Stimulated activated CD4-positive, alpha-beta T cell treated with anti-CD3 and anti-CD28 coated beads, Interleukin-1b, Interleukin-23, amount 100 ng/mL, for 4 hours (primary cell): ENCODE measurements around the gene ATXN2L.
"Not testable (repeated sequence)": the region's sequence is repeated elsewhere in the genome, so short reads cannot be mapped to it uniquely, and the experiment has no call there.

Experiments
- DNase-seq, 2 donors: peaks; one replicate each; pipeline ENCODE4 v3.0.0-alpha.2; 2020; ENCODE audit warnings: low read depth in 2 of 2

ATXN2L gene, protein sequence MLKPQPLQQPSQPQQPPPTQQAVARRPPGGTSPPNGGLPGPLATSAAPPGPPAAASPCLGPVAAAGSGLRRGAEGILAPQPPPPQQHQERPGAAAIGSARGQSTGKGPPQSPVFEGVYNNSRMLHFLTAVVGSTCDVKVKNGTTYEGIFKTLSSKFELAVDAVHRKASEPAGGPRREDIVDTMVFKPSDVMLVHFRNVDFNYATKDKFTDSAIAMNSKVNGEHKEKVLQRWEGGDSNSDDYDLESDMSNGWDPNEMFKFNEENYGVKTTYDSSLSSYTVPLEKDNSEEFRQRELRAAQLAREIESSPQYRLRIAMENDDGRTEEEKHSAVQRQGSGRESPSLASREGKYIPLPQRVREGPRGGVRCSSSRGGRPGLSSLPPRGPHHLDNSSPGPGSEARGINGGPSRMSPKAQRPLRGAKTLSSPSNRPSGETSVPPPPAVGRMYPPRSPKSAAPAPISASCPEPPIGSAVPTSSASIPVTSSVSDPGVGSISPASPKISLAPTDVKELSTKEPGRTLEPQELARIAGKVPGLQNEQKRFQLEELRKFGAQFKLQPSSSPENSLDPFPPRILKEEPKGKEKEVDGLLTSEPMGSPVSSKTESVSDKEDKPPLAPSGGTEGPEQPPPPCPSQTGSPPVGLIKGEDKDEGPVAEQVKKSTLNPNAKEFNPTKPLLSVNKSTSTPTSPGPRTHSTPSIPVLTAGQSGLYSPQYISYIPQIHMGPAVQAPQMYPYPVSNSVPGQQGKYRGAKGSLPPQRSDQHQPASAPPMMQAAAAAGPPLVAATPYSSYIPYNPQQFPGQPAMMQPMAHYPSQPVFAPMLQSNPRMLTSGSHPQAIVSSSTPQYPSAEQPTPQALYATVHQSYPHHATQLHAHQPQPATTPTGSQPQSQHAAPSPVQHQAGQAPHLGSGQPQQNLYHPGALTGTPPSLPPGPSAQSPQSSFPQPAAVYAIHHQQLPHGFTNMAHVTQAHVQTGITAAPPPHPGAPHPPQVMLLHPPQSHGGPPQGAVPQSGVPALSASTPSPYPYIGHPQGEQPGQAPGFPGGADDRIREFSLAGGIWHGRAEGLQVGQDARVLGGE

DNA sequence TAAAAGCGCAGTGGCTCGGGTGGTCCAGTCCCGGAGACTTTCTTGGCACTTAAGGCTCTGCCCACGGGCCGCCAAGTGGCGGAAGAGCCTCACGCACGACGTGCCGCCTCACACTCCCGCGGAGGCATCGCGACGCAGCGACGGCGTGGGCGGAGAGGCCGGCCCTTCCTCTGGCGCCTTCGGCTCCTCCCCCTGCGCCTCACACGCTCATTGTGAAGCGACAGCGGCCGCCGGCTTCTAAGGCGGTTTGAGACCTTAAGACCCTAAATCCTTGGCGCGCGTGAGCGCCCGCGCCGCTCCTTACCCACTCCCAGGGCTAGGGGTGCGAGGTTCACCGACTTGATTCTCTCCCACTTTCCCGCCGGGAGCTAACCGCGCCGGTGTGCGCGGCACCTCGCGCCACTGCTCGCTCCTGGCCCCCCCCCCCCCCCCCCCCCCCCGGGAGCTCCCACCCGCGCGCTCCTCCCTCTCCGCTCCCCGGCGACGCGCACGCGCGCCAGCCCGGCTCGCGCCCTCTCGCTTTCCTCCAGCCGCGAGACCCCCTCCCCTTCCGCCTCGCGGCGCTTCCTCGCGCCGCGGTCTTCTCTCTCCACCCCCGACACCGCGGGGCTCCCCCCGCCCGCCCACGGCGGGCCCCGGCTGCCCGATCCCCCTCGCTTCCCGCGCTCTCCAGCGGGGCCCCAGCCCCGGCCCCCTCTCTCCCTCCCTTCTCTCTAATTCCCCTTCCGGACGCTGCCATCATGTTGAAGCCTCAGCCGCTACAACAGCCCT, at the start of gene ATXN2L:
Gene ATXN2L (plus strand): TSS at position 480 of the 771 bp plus-strand sequence. CDS start 261 bp downstream, at position 741.
- peak; percentile 94 to 96 for DNase-seq

DNA sequence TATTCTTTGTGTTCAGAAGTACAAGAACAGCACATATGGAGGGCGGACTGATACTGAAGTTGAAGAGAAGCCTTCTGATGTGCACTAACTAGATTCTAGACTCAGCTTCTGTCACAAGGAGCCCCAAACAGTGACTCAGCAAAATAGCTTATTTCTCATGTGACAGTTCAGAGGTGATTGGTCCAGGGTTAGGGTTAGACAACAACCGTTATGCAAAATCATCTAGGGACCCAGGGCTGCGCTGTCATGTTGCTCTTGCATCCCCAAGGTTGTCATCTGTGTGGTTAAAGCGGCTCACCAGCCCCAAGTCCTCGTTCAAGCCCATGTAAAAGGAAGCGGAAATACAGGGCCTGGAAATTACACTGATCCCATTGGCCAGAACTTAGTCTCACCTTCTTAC, 41.1 kb upstream of the ATXN2L start:
- DNase-seq: not testable (repeated sequence)

DNA sequence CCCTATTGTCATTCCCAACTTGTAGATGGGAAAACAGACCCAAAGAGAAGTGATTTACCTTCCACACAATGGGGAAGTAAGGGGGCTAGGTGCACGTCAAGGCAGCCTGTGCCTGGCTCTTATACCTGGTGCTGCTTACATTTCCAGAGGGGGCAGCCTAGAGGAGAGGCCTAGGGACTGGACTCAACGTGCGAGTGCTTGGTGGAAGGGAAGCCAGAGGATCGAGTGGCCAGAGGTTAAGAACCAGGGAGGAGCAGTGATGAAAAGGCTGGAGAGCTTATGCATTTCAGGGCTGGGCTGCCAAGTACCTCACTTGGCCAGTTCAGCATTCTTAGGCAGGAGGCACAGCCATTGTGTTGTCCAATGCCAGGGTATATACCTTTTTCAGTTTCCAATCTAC, 40.4 kb upstream of the ATXN2L start:
- DNase-seq: not testable (repeated sequence)

DNA sequence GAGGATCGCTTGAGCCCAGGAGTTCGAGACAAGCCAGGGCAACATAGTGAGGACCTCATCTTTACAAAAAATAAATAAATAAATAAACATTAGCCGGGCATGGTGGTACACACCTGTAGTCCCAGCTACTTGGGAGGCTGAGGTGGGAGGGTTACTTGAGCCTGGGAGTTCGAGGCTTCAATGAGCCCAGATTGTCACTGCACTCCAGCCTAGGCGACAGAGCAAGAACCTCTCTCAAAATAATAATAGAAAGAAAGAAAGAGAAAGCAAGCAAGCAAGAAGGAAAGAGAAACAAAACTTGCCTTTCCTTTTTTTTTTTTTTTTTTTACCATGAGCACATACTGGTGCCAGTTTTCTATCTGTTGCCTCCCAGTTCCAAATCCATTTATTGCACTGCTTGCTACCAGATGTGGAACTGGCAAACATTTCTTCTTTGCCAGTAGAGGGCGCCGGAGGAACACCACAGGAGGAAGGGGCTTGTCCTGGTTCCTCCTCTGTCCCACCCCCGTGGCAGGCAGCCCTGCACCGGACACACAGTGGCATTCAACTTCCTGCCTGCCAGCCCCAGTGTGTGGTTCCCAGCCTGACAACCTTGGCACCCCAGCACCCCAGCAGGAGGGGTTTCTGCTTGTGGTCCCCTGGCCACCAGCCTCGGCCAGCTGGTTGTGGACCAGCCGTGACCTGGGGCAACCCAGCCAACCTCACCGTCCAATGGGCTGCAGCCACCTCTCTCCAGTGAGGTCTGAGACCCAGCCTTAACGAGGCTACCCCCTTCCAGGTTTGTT, 20.4 kb upstream of the ATXN2L start:
- DNase-seq: peak; percentile 17 to 71

DNA sequence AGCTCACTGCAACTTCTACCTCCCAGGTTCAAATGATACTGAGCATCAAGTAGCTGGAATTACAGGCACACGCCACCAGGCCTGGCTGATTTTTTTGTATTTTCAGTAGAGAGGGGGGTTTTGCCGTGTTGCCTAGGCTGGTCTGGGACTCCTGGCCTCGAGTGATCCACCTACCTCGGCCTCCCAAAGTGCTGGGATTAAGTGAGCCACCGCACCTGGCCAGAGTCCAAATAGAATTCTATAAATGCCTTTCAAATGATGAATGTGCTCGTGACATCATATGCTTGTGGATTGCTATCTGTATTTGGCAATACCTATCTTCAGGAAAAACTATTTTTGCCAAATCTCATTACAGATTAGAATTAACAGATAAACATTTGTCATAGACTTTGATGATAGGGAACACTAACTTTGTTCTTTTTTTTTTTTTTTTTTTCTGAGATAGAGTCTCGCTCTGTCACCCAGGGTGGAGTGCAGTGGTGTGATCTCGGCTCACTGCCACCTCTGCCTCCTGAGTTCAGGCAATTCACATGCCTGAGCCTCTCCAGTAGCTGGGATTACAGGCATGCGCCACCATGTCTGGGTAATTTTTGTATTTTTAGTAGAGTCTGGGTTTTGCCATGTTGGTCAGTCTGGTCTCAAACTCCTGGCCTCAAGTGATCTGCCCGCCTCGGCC, 15.2 kb upstream of the ATXN2L start:
- DNase-seq: not testable (repeated sequence)

DNA sequence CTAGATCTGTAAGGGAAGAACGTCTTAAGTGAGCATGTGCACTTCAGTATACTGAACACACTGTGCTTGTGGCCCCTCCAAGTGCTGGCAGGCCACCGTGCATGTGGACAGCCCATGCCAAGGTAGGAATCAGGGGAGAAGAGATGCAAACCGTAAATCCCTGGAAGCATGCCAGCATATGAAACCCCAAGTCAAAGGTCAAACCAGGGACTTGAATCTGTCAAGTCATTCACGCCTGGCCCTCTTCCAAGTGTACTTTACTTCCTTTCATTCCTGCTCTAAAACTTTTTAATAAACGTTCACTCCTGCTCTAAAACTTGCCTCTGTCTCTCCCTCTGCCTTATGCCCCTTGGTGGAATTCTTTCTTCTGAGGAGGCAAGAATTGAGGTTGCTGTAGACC, 2.8 kb upstream of the ATXN2L start:
- DNase-seq: no peak

DNA sequence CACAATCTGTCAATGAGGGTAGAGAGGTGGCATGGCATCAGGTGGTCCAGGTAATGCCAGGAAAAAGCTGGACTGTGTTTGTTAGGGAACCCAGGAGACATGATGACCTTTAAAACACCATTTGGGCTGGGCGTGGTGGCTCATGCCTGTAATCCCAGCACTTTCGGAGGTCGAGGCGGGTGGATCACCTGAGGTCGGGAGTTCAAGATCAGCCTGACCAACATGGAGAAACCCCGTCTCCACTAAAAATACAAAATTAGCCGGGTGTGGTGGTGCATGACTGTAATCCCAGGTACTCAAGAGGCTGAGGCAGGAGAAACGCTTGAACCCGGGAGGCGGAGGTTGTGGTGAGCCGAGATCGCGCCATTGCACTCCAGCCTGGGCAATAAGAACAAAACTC, 2.3 kb upstream of the ATXN2L start:
- not testable (repeated sequence) for DNase-seq

DNA sequence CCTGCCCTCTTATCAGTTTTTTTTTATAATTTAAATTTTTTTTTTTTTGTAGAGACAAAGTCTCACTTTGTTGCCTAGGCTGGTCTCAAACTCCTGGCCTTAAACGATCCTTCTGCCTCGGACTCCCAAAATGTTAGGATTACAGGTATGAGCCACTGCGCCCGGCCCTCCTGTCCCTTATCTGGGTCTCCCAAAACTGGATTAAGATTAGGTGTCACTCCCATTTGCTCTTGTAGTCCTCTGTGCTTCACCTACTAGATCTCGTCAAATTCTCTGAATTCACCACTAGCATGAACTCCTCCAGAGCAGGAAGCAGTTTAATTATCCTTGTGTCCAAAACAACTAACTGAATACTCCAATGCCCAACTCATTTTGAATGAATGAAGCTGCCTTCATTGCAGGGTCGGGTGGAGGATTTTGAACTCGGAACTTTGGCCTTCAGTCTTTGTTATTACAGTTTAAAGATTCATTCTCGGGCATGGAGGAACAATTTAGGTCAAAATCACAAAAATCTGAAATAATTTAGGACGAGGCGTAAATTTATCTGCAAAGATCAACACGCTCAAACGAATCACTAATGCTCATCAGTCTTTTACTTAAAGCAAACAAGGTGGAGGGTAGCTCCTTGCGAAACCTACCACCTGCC, 802 bp upstream of the ATXN2L start:
- DNase-seq: no peak

DNA sequence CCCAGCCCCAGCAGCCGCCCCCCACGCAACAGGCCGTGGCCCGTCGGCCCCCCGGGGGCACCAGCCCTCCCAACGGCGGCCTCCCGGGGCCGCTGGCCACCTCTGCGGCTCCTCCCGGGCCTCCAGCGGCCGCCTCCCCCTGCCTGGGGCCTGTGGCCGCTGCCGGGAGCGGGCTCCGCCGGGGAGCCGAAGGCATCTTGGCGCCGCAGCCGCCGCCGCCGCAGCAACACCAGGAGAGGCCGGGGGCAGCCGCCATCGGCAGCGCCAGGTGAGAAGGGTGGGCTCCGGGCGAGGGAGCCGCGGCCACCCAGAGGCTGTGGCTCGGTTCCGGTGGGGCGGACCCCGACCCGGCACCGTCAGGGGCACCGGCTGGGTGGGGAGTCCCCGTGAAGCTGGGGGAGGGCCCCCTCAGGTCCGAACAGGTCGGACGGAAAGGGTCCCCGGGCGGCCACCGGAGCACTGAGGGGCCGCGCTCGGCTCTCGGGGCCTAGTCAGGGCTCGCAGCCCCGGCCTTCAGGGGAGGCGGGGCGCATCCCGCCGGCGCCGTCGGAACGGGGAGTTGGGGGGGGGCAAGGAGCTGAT, 583 bp downstream of the ATXN2L start:
- no peak for DNase-seq

DNA sequence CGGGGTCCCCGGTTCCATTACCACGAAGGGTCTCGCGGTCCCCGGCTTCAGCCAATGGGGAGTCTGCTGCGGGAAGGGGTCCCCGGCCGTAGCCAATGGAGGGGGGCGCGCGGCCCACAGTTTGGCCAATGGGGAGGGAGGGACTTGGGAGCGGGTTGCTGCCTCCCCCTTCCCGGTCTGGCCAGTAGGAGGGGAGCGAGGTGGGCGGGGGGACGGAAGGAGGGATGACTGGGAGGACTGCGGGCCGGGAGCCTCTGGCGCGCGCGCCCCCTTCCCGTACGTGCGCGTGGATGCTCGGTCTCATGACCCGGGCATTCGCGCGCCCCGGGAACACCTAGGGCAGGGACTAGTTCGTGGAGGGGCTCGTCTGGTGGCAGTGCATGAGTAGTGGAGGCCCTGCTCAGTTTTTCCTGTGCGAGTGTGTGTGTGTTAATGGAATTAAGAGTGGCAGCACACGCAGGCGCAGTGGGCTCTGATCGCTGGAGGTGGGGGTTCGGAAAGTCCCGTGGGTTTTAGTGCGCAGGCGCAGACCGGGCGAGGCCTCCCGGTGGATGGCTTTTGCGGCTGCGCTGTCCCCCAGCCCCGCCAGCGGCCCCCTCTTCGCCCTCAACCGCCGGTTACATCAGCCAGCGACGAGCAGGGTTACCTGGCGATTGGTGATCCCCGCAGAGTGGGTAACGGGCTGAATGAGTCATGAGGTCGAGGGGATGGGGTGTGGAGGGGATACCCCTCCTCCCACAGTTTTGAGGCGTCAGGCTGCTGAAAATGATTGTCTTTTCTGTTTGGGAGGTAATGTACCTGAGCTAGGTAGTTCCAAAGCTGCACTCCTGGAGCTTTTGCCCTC, 1.3 kb downstream of the ATXN2L start:
- DNase-seq: peak; percentile 94 to 98

DNA sequence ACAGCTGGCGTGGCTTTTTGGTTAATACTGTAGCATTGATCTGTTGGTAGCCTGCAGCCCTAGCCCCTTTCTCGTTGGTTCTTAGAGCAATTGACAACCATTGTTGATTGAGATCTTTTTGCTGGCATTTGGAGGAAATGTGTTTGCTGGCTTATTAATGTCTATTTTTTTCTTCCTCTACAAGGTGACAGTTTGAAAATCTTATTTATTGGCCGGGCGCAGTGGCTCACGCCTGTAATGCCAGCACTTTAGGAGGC, 1.8 kb downstream of the ATXN2L start:
- no peak for DNase-seq

DNA sequence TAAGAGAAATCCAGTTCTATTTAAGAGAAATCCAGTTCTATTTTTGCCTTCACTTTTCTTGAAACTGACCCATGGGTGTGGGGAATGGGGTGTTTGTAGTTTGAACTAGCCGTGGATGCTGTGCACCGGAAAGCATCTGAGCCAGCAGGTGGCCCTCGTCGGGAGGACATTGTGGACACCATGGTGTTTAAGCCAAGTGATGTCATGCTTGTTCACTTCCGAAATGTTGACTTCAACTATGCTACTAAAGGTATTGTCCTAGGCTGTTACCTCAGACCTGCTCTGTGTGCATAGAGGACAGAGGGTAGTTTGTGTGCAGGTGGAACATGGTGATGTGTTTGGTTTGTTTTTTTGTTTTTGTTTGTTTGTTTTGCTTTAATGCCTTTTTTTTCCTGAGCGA, 3.3 kb downstream of the ATXN2L start:
- DNase-seq: no peak

DNA sequence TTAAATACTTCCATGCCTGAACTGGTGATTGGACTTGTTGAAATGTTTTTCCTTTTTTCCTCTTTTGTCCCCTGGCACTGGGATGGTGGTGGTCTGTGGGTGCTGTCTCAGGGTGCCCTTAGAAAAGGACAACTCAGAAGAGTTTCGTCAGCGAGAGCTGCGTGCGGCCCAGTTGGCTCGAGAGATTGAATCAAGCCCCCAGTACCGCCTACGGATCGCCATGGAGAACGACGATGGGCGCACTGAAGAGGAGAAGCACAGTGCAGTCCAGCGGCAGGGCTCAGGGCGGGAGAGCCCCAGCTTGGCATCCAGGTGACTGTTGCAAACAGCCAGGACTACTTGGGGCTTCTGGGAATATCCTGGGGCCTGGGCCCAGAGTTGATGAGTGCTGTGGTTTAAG, 6.9 kb downstream of the ATXN2L start:
- no peak for DNase-seq

DNA sequence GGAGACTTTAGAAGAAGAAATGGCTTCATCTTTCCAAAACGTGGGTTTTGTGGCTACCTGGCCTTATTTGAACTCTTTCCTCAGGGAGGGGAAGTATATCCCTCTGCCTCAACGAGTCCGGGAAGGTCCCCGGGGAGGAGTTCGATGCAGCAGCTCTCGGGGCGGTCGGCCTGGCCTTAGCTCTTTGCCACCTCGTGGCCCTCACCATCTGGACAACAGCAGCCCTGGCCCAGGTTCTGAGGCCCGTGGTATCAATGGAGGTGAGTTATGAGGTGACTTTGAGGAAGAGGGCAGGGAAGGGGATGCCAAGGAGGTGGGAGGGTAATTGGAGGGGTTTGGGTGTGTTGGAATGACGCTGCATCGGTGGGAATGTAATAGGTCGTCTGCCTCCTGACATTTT, 7.7 kb downstream of the ATXN2L start:
- no peak for DNase-seq

DNA sequence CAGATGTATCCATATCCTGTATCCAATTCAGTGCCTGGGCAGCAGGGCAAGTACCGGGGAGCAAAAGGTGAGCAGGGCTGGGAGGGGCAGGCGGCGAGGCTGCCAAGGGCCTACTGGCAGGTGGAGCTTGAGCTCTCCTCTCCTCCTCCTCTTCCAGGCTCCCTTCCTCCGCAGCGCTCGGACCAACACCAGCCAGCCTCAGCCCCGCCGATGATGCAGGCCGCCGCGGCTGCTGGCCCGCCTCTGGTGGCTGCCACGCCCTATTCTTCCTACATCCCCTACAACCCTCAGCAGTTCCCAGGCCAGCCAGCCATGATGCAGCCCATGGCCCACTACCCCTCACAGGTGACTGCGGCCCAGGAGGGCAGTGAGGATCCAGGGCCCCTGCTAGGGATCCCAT, 11.6 kb downstream of the ATXN2L start:
- no peak for DNase-seq

DNA sequence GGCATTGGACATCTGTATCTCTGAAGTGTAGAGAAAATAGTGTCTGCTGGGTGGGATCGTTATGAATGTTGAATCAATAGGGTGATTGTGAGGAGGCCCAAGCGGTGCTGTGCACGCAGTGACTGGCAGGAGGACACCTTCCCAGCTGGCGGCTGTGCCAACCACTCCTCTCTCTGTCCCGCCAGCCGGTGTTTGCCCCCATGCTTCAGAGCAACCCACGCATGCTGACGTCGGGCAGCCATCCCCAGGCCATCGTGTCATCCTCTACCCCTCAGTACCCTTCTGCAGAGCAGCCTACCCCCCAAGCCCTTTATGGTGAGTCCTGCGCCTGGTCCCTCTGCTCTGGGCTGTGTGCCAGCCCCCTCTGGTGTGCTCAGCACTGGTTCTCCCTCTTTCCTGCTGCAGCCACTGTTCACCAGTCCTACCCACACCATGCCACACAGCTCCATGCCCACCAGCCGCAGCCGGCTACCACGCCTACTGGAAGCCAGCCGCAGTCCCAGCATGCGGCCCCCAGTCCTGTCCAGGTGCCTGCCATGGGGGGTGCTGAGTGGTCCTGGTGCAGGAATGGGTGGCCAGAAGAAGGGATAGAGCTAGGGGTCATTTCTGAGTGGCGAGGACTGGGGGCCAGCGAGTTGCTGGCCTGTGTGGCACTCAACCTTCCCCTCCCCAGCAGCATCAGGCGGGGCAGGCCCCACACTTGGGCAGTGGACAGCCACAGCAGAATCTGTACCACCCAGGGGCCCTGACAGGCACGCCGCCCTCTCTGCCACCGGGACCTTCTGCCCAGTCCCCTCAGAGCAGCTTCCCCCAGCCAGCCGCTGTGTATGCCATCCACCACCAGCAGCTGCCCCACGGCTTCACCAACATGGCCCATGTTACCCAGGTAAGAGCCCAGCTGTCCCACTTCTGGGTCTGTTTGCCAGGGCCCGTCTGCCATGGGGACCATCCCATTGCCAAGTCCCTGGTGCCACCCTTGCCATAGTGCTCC, 12.4 kb downstream of the ATXN2L start:
- DNase-seq: no peak
